Activated CD8-positive, alpha-beta T cell treated with anti-CD3 and anti-CD28 coated beads, Interleukin-2, amount 10 ng/mL, durations not matched to agents 7 days and 5 days (primary cell): ENCODE measurements around the gene ERVH48-1. TPM values are rescaled to one million over a fixed set of nuclear protein-coding genes. Genes with fewer than 3 reads are reported as not detected.
A peak's percentile ranks its signal among the peaks of the same experiment; 100 is the strongest.
"Not testable (repeated sequence)": the region's sequence is repeated elsewhere in the genome, so short reads cannot be mapped to it uniquely, and the experiment has no call there.

Experiments used
- ATAC-seq: fragments of 150-1000 bp; cut with Tn5 transposase; one replicate; pipeline ENCODE4 v1.10.0; 2021; ENCODE audit warnings: moderate library complexity
- CTCF ChIA-PET: fragments of 350-600 bp; sonication (Branson Sonifier 250); formaldehyde crosslinking; loops from one replicate; lab custom pipeline; 2021; ENCODE audit warnings: antibody characterized with exemption; lab: Charles Lee
- POLR2A ChIA-PET: fragments of 350-600 bp; sonication (Branson Sonifier 250); formaldehyde crosslinking; loops from one replicate; lab custom pipeline; 2021; ENCODE audit warnings: antibody characterized with exemption; lab: Charles Lee
- DNase-seq: peaks from one replicate; pipeline ENCODE4 v3.0.0-alpha.2; 2020
- H3K27ac Mint-ChIP-seq: one replicate; pipeline ENCODE4 v1.8.0; 2021; ENCODE audit warnings: mild to moderate bottlenecking, mixed read lengths
- H3K27me3 Mint-ChIP-seq: one replicate; pipeline ENCODE4 v1.8.0; 2021; ENCODE audit warnings: low read depth, mixed read lengths
- H3K36me3 Mint-ChIP-seq: one replicate; pipeline ENCODE4 v1.8.0; 2021; ENCODE audit warnings: low read depth, mixed read lengths
- H3K4me1 Mint-ChIP-seq: one replicate; pipeline ENCODE4 v1.8.0; 2021; ENCODE audit warnings: low read depth, mixed read lengths
- H3K4me3 Mint-ChIP-seq: one replicate; pipeline ENCODE4 v1.8.0; 2021; ENCODE audit warnings: mild to moderate bottlenecking, mixed read lengths
- H3K9me3 Mint-ChIP-seq: one replicate; pipeline ENCODE4 v1.8.0; 2022; ENCODE audit warnings: mixed read lengths; ENCODE audit not compliant: insufficient read depth
- microRNA-seq: library from miRNA; unstranded; fragments of <30 nt; microRNA quantifications from one replicate; pipeline ENCODE4 v1.2.0, GENCODE V29; 2022
- total RNA-seq, 2 experiments: library from RNA; stranded (reverse); gene quantifications; one replicate each; pipeline ENCODE4 v1.2.3, GENCODE V29; 2021

ERVH48-1 gene
- total RNA-seq, 2 experiments from 2014 or later, result 0.13 TPM; not detected in 1

DNA sequence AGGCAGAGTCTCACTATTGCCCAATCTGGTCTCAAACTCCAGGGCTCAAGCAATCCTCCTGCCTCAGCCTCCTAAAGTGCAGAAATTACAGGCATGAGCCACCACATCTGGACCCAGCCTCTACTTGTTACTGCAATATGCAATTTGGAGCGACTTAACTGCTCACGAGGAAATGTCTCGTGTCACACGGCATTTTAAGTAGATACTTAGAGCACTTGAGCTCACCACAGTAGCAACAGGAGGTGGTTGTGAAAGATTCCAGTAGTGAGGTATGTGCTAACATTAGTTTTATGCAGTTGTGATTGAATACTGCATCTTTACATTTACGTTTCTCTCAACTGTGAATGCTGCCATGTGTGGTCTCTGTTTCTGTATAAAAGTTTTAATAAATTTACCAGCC is 38.1 kb downstream of the ERVH48-1 start:
- ChIA-PET CTCF (no interaction called here), POLR2A (no interaction called here)
- ATAC-seq, result no peak
- peaks cover 5% of the 10 kb centered on the region for H3K4me1 Mint-ChIP-seq
- no peak overlapping the region for H3K4me3 Mint-ChIP-seq
- no peaks in the 10 kb centered on the region for H3K9me3 Mint-ChIP-seq
- no peak overlapping the region for H3K27ac Mint-ChIP-seq
- no peaks in the 10 kb centered on the region for H3K27me3 Mint-ChIP-seq
- no peaks in the 10 kb centered on the region for H3K36me3 Mint-ChIP-seq
- DNase-seq, result no peak

DNA sequence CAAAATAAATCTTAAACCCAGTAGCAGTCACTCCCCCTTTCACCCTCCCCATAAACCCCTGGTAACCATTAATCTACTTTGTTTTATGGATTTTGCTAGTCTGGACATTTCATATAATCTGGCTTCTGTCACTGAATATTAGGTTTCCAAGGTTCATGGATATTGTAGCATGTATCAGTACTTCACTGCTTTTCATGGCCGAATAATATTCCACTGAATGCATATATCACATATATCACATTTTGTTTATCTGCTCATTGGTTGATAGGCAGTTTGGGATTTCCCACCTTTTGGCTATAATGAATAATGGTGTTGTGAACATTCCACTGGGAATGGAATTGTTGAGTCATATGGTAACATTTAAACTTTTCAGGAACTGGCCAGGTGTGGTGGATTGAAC is 41.5 kb downstream of the ERVH48-1 start:
- no peaks in the 10 kb centered on the region for H3K9me3 Mint-ChIP-seq
- ChIA-PET POLR2A (interaction anchor here (0.6 to 1.8 kb wide), 2 partner anchors 9 to 17 kb away, joined by 4 to 6 read pairs; partner anchors contain the start of gene NDUFV3), CTCF (no interaction called here)
- no peaks in the 10 kb centered on the region for H3K27me3 Mint-ChIP-seq
- peaks cover 16% of the 10 kb centered on the region for H3K4me1 Mint-ChIP-seq
- H3K36me3 Mint-ChIP-seq, result peaks cover 4% of the 10 kb centered on the region
- ATAC-seq (no peak), DNase-seq (no peak)
- H3K4me3 Mint-ChIP-seq, result no peak overlapping the region
- no peak overlapping the region for H3K27ac Mint-ChIP-seq

GRCh38 chr21:42880352-42880751 is 45.1 kb downstream of the ERVH48-1 start:
- POLR2A ChIA-PET, result interaction anchor here (0.6 to 3.6 kb wide), 3 partner anchors 8 to 353 kb away, joined by 3 to 35 read pairs (median 4); partner anchors contain the start of gene NDUFV3
- Mint-ChIP-seq H3K27me3 (no peaks in the 10 kb centered on the region), H3K4me3 (peak overlapping the region; percentile 93), H3K4me1 (peaks cover 22% of the 10 kb centered on the region), H3K9me3 (no peaks in the 10 kb centered on the region), H3K36me3 (peaks cover 18% of the 10 kb centered on the region), H3K27ac (peak overlapping the region; percentile 97)
- CTCF ChIA-PET, result interaction anchor here (1.6 to 2.6 kb wide), 2 partner anchors 10 to 12 kb away, joined by 5 to 8 read pairs; partner anchors contain the start of gene NDUFV3
- DNase-seq, result no peak
- no peak for ATAC-seq

DNA sequence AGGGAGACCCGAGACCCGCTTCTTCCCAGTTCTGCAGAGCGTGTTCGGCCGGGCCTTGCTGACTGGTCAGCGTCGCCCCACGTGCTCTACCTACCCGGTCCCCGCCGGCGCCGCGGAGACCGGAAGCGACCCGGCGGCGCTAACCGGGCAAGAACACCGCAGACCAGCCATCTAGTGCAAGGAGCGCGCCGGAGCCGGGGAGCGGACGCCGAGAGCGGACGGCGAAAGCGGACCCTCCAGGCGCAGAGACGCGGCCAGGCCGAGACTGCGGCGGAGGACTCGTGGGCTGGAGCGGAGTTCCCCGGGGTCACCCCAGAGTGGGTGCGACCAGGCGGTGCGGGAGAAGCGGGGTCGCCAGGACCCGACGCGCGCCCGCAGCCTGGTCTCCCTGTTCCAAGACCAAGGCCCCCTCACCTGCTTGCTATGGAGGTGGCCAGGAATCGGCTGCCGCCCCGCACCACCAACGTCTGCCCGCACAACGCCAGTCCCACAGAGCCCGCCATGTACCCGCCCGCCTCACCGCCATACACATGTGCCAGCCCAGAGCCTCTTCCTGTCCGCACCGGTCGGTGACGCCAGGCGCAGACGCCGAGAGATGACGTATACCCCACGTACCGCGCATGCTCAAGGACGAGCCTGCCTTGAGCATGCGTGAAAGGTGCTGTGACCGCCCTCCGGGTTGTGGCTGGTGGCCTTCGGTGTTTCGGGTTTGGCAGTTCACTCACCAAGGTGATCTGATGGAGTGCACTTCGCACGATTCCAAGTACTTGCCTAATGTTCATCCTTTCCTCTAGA is 46.2 kb downstream of the ERVH48-1 start, which contains the start of gene WDR4:
Gene WDR4, minus strand, starts transcription at position 547 of the 795 bp plus-strand sequence. Its CDS starts 44 bp downstream, at position 503.
- no peaks in the 10 kb centered on the region for H3K9me3 Mint-ChIP-seq
- H3K27ac Mint-ChIP-seq, result peak within 1 kb of the TSS; percentile 97
- H3K4me3 Mint-ChIP-seq, result peak within 1 kb of the TSS; percentile 93
- CTCF ChIA-PET, result no interaction called here
- H3K4me1 Mint-ChIP-seq, result peaks cover 24% of the 10 kb centered on the region
- peak; percentile 93 for ATAC-seq
- POLR2A ChIA-PET, result interaction anchor here (0.6 to 3.6 kb wide), 5 partner anchors 10 to 149 kb away, joined by 3 to 35 read pairs (median 3); partner anchors contain the start of genes NDUFV3 and PKNOX1
- no peaks in the 10 kb centered on the region for H3K27me3 Mint-ChIP-seq
- peak; percentile 99 for DNase-seq
- H3K36me3 Mint-ChIP-seq, result peaks cover 26% of the 10 kb centered on the region

DNA sequence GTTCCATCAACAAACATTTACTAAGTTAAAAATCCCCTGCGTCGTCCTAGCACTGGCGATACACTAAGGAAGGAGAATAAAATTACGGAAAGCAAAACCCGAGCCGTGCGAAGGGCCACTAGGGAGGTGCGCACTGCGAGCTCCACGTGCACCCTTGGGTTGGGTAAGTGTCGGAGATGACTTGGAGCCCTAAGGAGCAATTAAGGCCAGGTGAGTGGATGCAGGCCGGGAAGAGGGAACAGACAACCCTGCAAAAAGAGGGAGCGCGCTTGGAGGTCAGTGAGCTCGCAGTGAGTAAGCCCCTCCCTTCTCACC is 46.8 kb downstream of the ERVH48-1 start:
- peaks cover 30% of the 10 kb centered on the region for H3K36me3 Mint-ChIP-seq
- ATAC-seq (peak; percentile 15), DNase-seq (no peak)
- POLR2A ChIA-PET, result interaction anchor here (1.4 kb wide), 1 partner anchor 14 kb away, joined by 8 read pairs; the partner anchor contains the start of gene NDUFV3
- CTCF ChIA-PET, result no interaction called here
- H3K27ac Mint-ChIP-seq, result peak overlapping the region; percentile 97
- no peaks in the 10 kb centered on the region for H3K9me3 Mint-ChIP-seq
- H3K27me3 Mint-ChIP-seq, result no peaks in the 10 kb centered on the region
- H3K4me1 Mint-ChIP-seq, result peaks cover 24% of the 10 kb centered on the region
- H3K4me3 Mint-ChIP-seq, result peak overlapping the region; percentile 93

DNA sequence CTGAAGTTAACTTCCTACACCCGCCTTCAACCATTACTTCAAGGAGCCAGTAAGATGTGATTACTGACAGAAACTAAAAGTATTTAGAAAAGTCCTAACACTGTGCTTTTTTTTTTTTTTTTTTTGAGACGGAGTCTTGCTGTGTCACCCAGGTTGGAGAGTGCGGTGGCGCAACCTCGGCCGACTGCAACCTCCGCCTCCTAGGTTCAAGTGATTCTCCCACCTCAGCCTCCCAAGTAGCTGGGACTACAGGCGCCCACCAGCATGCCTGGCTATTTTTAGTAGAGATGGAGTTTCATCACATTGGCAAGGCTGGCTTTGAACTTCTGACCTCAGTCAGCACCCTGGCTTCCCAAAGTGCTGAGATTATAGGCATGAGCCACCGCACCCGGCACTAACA is 49.6 kb downstream of the ERVH48-1 start:
- Mint-ChIP-seq H3K36me3 (peaks cover 50% of the 10 kb centered on the region), H3K4me1 (peaks cover 20% of the 10 kb centered on the region)
- ATAC-seq, H3K9me3 Mint-ChIP-seq, CTCF ChIA-PET, POLR2A ChIA-PET, H3K27ac Mint-ChIP-seq, DNase-seq, H3K27me3 Mint-ChIP-seq, H3K4me3 Mint-ChIP-seq: not testable (repeated sequence)

GRCh38 chr21:42873096-42873495 is 52.3 kb downstream of the ERVH48-1 start:
- ChIA-PET CTCF (interaction anchor here (1.2 kb wide), 1 partner anchor 280 kb away, joined by 3 read pairs; no protein-coding TSS in a partner anchor), POLR2A (no interaction called here)
- peaks cover 8% of the 10 kb centered on the region for H3K4me1 Mint-ChIP-seq
- ATAC-seq, result no peak
- no peak for DNase-seq
- peaks cover 66% of the 10 kb centered on the region for H3K36me3 Mint-ChIP-seq
- H3K9me3 Mint-ChIP-seq, result no peaks in the 10 kb centered on the region
- no peaks in the 10 kb centered on the region for H3K27me3 Mint-ChIP-seq
- no peak overlapping the region for H3K27ac Mint-ChIP-seq
- no peak overlapping the region for H3K4me3 Mint-ChIP-seq

DNA sequence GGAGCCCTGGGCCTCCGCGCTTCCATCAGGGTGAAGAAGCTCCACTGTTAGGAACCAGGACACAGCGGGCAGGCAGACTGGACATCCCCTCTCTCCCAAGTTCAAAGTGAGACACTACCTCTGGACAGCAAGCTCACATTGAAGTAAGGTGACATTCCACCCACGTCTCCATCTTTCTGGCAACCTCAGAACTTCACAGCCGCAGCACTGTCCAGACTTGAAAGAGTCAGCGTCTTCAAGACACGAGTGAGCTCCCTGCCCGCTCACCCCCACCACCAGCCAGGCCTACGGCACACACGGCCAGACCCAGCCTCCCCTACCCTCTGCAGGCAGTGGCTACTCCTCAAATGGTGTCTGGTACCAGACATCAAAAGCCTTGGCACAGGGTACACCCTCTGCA is 57.2 kb downstream of the ERVH48-1 start:
- ATAC-seq (no peak), DNase-seq (no peak)
- ChIA-PET POLR2A (no interaction called here), CTCF (no interaction called here)
- peaks cover 57% of the 10 kb centered on the region for H3K36me3 Mint-ChIP-seq
- peaks cover 13% of the 10 kb centered on the region for H3K4me1 Mint-ChIP-seq
- no peaks in the 10 kb centered on the region for H3K27me3 Mint-ChIP-seq
- H3K9me3 Mint-ChIP-seq, result no peaks in the 10 kb centered on the region
- H3K27ac Mint-ChIP-seq, result peak overlapping the region; percentile 61
- no peak overlapping the region for H3K4me3 Mint-ChIP-seq

Small RNAs within 50 kb of the gene (microRNA-seq; reads per million reads assigned to microRNA genes)
- not detected for gene MIR5692B

Other genes starting within 250 kb of the ERVH48-1 start
- gene WDR4, start 46.1 kb downstream of the ERVH48-1 start, total RNA-seq, result 10 to 100 TPM; 35.6 to 40.9 TPM
- 10 to 100 TPM; 27.7 to 28.1 TPM for gene NDUFV3, start 32.3 kb downstream of the ERVH48-1 start, total RNA-seq
- gene PKNOX1, start 48.9 kb upstream of the ERVH48-1 start, total RNA-seq, result 10 to 100 TPM; 23.9 to 25.3 TPM
- 10 to 100 TPM; 49.5 to 55.2 TPM for gene CBS, start 150.2 kb upstream of the ERVH48-1 start, total RNA-seq
- gene U2AF1, start 181.9 kb upstream of the ERVH48-1 start, total RNA-seq, result 10 to 100 TPM; 27.4 to 32.0 TPM
- gene CRYAA, start 243.4 kb upstream of the ERVH48-1 start, total RNA-seq, result not detected